ENCODE measurements around the gene MMRN2.
"Not testable (repeated sequence)": the region's sequence is repeated elsewhere in the genome, so short reads cannot be mapped to it uniquely, and the experiment has no call there.

MMRN2 gene

GRCh38 chr10:86956848-86957448, 467 bp downstream of the MMRN2 start:
- DNase-seq, result no peak

GRCh38 chr10:86956195-86956847, 1.1 kb downstream of the MMRN2 start:
- DNase-seq, result no peak

- no peak for DNase-seq
These were observed 1.8 kb downstream of the MMRN2 start for GRCh38 chr10:86955501-86956194.

DNA sequence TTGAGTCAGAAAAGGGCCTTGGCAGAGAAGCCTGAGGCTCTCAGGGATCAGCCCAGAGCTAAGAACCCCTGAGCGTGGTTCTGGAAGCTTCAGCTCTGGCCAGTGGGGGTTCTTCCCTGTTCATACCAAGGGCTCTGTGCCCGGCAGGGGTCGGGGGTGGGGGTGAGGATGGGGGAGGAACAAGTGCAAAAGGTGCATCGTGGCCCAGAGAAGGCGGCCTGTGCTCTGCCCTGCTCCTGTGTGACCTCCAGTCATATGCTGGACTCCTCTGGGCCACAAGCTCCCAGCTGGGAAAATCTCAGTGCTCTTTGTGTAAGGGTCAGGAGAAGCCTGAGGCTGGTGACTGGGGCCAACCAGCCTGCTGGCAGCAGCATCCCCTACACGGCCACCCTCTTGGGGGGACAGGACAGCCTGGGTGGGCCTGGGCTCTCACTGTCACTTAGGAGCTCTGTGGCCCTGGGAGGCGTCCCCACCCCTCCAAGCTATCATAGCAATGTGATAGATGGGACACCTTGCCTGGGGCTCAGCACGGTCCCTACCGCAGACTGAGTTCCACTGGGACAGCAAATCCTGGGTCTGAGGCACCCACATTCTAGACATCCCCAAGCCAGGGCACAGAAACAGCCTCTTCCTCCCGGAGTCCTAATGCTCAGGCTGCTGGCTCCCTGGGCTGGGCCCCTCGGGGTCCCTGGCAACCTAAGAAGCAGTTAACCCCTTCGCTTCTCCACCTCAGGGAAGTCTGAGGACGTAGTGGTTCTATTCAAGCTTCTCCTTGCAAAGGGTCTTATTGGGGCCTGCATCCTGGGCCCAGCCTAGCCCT, 2.5 kb downstream of the MMRN2 start:
- no peak for DNase-seq

DNA sequence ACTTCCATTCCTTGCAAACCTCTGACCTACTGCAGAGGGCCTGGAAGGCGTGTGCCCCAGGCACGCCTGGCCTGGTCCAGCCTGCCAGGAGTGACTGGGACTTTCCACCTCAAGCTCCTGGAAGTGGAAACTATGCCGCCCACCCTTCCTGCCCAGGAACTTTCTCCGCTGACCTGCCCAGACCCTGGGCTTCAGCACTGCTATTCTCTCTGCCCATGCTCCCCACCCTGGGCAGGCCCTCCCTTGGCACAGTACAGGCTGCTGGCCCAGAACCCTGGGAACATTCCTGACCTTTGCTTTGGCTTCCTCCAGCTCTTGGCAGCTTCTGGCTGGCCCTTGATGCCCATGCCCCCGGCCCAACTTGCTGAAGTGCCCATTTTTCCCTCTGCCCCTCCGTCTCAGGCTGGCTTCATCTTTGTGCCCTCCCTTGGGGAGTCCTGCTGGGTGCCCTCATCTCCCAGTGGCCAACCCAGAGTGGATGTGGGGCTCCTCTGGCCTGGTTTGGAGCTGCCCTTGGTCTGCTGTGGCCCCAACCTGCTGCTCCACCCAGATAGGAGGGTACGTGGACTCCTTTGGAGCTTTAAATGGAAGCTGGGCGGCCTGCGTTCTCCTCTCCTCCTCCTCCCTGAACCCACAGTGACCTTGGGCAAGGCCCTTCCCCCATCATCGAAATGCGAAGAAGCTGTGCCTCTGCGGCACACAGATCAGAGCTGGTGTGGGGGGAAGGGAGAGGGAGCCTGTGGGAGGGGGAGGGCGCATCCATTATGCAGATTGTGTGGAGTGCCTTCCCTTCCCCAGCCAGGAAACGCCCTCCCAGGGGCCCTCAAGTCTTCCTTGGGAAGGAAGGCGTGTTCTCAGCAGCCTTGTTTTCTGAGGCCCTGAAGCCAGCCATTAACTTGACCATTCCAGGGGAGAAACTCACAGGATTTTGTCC, 3.4 kb downstream of the MMRN2 start:
- no peak for DNase-seq

GRCh38 chr10:86952697-86953096, 4.7 kb downstream of the MMRN2 start:
- DNase-seq, result not testable (repeated sequence)

GRCh38 chr10:86952106-86952505, 5.3 kb downstream of the MMRN2 start:
- DNase-seq, result no peak

DNA sequence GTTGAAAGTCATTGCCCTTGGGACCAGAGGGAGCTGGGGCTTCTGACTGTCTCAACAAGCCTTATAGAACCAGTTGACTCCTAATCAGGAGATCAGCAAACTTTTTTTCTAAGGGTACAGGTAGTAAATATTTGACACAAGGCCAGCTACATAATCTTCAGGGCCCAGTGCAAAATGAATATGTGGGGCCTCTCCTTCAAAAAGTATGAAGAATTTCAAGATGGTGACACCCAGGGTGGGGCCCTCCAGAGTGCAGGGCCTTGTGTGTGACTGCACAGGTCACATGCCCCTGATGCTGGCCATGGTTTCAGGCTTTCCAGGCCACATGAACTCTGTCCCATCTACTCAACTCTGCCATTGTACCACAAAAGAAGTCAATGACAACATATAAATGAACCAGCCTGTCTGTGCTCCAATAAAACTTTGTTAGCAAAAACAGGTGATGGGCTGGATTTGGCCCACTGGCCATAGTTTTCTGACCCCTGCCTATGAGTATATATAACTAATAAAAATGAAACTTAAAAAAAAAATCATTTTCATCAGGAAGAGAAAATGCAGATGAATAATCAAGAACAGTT, 6.1 kb downstream of the MMRN2 start:
- DNase-seq, result no peak

GRCh38 chr10:86950349-86950748, 7.1 kb downstream of the MMRN2 start:
- peak; percentile 24 for DNase-seq

GRCh38 chr10:86947806-86948205, 9.6 kb downstream of the MMRN2 start:
- not testable (repeated sequence) for DNase-seq

GRCh38 chr10:86946213-86947155, 10.9 kb downstream of the MMRN2 start:
- DNase-seq, result no peak

- DNase-seq, result no peak
These were observed 11.8 kb downstream of the MMRN2 start for GRCh38 chr10:86945361-86946212.

DNA sequence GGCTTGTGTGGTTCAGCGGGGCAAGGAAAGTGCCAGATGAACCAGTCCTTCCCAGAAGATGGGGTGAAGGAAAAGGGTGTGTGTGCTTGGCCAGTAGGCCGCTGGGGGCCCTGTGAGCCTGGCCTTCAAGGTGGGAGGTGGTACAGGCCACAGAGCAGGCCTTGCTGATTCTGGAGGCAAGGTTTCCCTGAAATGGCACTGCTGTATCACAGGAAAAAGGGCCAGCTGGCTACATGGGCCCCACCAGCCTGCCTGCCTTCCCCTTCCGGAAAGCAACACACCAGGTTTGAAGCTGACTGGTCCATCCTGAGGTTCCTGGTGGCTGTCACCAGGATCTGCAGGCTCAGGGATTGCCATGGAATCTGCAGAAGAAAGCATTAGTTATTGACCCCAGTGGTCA, 12.5 kb downstream of the MMRN2 start:
- no peak for DNase-seq

- DNase-seq, result no peak
These were observed 12.9 kb downstream of the MMRN2 start for GRCh38 chr10:86944471-86944870.

DNA sequence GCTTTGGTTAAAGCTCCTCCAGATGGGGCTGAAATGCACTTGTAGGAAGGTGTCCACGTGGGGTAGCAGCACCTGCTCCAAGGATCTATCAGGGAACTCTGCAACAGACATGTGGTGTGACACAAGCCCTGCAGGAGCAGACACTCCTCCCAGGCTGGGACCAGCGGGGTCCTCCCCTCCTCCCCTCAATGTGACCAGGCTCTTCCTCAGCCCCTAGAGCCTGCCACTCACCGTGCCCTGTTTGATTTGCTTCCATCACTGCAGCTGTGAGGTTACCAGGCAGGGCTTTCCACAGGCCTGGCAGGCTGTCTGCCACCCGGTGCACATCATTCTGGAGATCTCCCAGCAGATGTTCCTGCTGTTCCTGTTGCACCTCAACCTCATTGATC, 13.4 kb downstream of the MMRN2 start:
- DNase-seq, result no peak

- DNase-seq, result no peak
These were observed 13.9 kb downstream of the MMRN2 start for GRCh38 chr10:86943316-86944030.

- DNase-seq, result no peak
These were observed 14.7 kb downstream of the MMRN2 start for GRCh38 chr10:86942441-86943315.

DNA sequence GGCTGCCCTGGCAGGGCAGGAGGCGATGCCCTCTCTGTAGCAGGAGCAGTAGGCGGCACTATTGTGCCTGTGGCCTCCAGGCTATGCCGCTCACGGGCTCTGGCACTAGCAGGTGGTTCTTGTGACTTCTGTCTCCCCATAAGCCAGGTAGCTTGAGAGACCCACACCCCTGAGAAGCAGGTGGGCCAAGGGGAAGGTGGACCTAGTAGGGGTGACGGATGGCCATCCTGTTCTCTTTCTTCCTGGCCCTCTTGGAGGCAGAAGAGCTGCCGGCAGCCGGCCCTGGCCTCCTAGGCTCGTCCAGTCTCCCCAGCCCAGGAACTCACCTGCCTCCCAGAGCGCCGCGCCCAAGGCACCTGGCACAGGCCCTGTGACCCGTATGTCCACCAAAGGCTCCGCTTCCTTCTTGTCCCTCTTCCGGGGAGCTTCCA, 15.4 kb downstream of the MMRN2 start:
- no peak for DNase-seq
